ENCODE data around the gene TMPRSS3.

TMPRSS3 gene

GRCh38 chr21:42350927-42351426 lies 44.9 kb downstream of the TMPRSS3 start, which contains the start of gene TFF2:
TSS of gene TFF2 (minus strand) at chr21:42350994. CDS start at chr21:42350957, 37 bp downstream.
- no peak for DNase-seq (ENCODE audit: low spot score)

DNA sequence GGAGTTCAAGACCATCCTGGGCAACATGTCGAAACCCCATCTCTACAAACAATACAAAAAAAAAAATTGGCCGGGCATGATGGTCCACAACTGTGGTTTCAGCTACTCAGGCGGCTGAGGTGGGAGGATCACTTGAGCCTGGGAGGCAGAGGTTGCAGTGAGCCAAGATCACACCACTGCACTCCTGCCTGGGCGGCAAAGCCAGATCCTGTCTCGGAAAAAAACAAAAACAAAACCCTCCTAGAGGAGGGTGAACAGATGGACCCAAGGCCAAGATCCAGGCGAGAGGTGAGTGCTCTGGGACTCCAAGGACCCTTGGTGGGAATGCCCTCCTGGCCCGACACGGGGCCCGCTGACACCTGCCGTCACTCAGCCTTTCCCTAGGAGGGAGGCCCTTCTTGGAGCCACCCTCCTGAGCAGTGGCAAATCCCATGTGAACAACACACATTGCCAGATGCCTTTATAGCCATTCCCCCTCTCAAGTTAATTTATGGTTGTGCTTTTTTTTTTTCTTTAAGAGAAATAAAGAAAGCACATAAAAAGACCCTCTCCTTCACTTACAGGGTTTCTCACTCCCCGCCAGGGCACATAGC lies 45.4 kb downstream of the TMPRSS3 start:
- no peak for DNase-seq (ENCODE audit: low spot score)

GRCh38 chr21:42349420-42350317 lies 46.2 kb downstream of the TMPRSS3 start:
- no peak for DNase-seq (ENCODE audit: low spot score)

- DNase-seq (ENCODE audit: low spot score), result no peak
Measured at GRCh38 chr21:42348762-42349161, 47.1 kb downstream of the TMPRSS3 start.

- no peak for DNase-seq (ENCODE audit: low spot score)
Measured at GRCh38 chr21:42347601-42348327, 48.1 kb downstream of the TMPRSS3 start.

GRCh38 chr21:42346866-42347600 lies 48.8 kb downstream of the TMPRSS3 start:
- no peak for DNase-seq (ENCODE audit: low spot score)

- no peak for DNase-seq (ENCODE audit: low spot score)
Measured at GRCh38 chr21:42346441-42346840, 49.4 kb downstream of the TMPRSS3 start.

- no peak for DNase-seq (ENCODE audit: low spot score)
Measured at GRCh38 chr21:42344631-42345030, 51.2 kb downstream of the TMPRSS3 start.

GRCh38 chr21:42343963-42344510 lies 51.8 kb downstream of the TMPRSS3 start:
- no peak for DNase-seq (ENCODE audit: low spot score)

- DNase-seq (ENCODE audit: low spot score), result no peak
Measured at GRCh38 chr21:42343556-42343955, 52.3 kb downstream of the TMPRSS3 start.

- DNase-seq (ENCODE audit: low spot score), result no peak
Measured at GRCh38 chr21:42343101-42343500, 52.8 kb downstream of the TMPRSS3 start.

DNA sequence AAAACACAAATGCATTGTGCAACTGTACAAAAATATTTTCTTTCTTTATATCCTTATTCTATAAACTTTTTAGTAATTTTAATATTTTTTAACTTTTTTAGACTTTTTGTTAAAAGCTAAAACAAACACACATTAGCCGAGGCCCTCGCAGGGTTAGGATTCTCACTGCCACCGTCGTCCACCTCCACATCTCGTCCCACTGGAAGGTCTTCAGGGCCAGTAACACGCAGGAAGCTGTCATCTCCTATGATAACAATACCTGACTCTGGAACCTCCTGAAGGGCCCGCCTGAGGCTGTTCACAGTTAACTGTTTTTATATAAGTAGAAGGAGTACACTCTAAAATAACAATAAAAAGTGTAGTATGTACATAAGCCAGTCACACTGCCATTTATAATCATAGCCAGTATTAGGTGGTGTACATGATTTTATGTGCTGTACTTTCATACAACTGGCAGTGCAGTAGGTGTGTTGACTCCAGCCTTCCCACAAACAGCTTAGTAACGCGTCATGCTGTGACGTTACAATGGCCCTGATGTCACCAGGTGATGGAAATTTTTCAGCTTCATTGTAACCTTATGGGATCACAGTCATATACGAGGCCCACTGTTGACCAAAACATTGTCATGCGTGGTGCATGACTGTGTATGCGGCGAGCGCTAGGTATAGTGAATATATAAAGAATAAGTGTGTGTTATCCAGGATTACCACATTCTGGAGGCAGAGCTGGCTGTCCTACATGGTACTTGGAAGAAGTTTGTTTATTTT lies 53.9 kb downstream of the TMPRSS3 start:
- no peak for DNase-seq (ENCODE audit: low spot score)

DNA sequence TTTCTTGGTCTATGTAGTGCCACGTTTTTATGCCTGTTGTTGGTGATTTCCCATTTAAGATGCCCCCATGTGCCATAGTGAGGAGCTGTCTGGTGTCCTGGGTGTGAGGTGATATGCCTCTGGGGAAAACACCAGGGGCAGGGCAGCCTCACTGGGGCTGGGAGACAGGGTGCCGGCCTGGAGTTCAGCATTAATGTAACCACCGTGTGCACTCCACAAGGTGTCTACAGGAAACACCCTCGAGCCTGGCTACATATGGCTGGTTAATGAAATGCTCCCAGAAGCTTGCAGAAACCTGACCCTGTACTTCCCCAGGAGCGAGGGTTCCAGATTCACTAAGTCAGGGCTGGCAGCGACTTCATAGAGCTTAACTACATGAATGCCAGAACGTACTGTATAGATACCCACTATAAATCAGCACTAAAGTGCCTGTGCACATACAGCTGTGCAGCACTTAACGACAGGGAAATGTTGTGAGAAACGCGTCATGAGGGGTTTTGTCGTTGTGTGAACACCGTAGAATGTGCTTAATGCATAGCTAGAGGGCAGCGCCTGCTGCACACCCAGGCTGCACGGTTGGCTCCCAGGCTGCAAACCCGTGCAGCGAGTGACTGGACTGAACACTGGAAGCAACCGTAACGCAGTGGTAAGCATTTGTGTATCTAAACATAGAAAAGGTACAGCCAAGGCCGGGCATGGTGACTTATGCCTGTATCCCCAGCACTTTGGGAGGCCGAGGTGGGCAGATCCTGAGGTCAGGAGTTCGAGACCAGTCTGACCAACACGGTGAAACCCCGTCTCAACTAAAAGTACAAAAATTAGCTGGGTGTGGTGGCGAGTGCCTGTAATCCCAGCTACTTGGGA lies 55.4 kb downstream of the TMPRSS3 start:
- DNase-seq (ENCODE audit: low spot score), result no peak

GRCh38 chr21:42338729-42339715 lies 56.8 kb downstream of the TMPRSS3 start:
- DNase-seq (ENCODE audit: low spot score), result no peak

- DNase-seq (ENCODE audit: low spot score), result peak; percentile 86
Measured at GRCh38 chr21:42337830-42338728, 57.8 kb downstream of the TMPRSS3 start.

- no peak for DNase-seq (ENCODE audit: low spot score)
Measured at GRCh38 chr21:42337276-42337675, 58.6 kb downstream of the TMPRSS3 start.

DNA sequence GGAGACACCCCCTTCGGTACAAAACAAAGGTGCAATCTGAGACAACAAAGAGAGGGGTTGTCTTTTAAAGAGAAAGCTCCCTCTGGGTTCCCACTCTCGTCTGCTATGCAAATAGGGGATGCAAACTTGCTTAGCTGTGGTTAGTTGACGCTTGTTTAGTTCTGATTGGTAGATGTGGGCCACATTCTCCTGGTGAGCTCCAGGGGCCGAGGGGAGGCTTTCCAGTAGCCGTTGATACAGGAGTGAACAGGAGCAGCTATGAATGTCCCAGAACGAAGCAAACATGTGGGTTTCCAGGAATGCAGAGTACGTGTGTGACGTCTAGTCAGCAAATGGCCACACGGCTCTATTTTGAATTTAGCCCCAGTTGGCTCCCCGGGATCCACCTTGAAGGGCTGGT lies 59.8 kb downstream of the TMPRSS3 start:
- no peak for DNase-seq (ENCODE audit: low spot score)

Data from Ammon's horn (tissue), 1 donor.